IMR-90 (cell line): ENCODE data around the gene ARAP3. TPM values are rescaled to one million over a fixed set of nuclear protein-coding genes. Genes with fewer than 3 reads are reported as not detected.

Experiments
- ATAC-seq: fragments of 200-7000 bp; cut with Tn5 transposase; 2 replicates; pipeline ENCODE4 v1.9.1; 2020; ENCODE audit warnings: low read depth, mild to moderate bottlenecking, moderate library complexity
- BruUV-seq: library from RNA; stranded (reverse); fragments of 400-500 nt; replicated peaks from 2 replicates; lab custom pipeline; 2021; lab: Mats Ljungman, UMichigan
- CTCF ChIA-PET: fragments of 300-600 bp; formaldehyde crosslinking; extraction: SDS; loops from one replicate; lab custom pipeline; 2021; ENCODE audit warnings: antibody characterized with exemption; lab: Yijun Ruan, JAX
- POLR2A ChIA-PET: fragments of 300-600 bp; sonication (Branson Sonifier 250); formaldehyde crosslinking; loops from one replicate; lab custom pipeline; 2022; ENCODE audit warnings: antibody characterized with exemption; ENCODE audit not compliant: unreplicated experiment; lab: Charles Lee
- DNase-seq: peaks from one replicate; pipeline ENCODE4 v3.0.0; 2013
- H2AFZ ChIP-seq: replicated peaks from 2 replicates; pipeline ENCODE3; 2013; ENCODE audit warnings: low read length, mild to moderate bottlenecking; ENCODE audit not compliant: poor library complexity
- H2AK5ac ChIP-seq: 2 replicates; pipeline ENCODE4 v1.6.1; 2013; ENCODE audit warnings: low read depth, low read length, inconsistent platforms
- H2AK9ac ChIP-seq: replicated peaks from 2 replicates; pipeline ENCODE3; 2013; ENCODE audit warnings: mild to moderate bottlenecking, low read depth, low read length, moderate library complexity; ENCODE audit not compliant: poor library complexity
- H2BK120ac ChIP-seq: 2 replicates; pipeline ENCODE4 v1.6.1; 2013; ENCODE audit warnings: low read depth, low read length, inconsistent platforms
- H2BK15ac ChIP-seq: 3 replicates; pipeline ENCODE4 v1.6.1; 2013; ENCODE audit warnings: low read depth, low read length, inconsistent platforms
- H2BK20ac ChIP-seq: 2 replicates; pipeline ENCODE4 v1.6.1; 2013; ENCODE audit warnings: low read depth, mild to moderate bottlenecking, inconsistent platforms, low read length, moderate library complexity
- H2BK5ac ChIP-seq: 2 replicates; pipeline ENCODE4 v1.6.1; 2013; ENCODE audit warnings: mild to moderate bottlenecking, low read depth, low read length, inconsistent platforms; ENCODE audit not compliant: poor library complexity, severe bottlenecking
- H3K14ac ChIP-seq: replicated peaks from 2 replicates; pipeline ENCODE4 v1.6.1; 2013; ENCODE audit warnings: low read depth, low read length, inconsistent platforms
- H3K18ac ChIP-seq: 2 replicates; pipeline ENCODE4 v1.6.1; 2013; ENCODE audit warnings: low read depth, low read length, control low read depth
- H3K23ac ChIP-seq: 2 replicates; pipeline ENCODE4 v1.6.1; 2013; ENCODE audit warnings: low read depth, low read length, inconsistent platforms
- H3K27ac ChIP-seq: 2 replicates; pipeline ENCODE4 v1.5.1; 2013; ENCODE audit warnings: mild to moderate bottlenecking, control low read depth, low read length; ENCODE audit not compliant: insufficient read depth
- H3K27me3 ChIP-seq: 2 replicates; pipeline ENCODE4 v1.6.1; 2013; ENCODE audit warnings: low read length; ENCODE audit not compliant: control insufficient read depth, insufficient read depth
- H3K36me3 ChIP-seq: 2 replicates; pipeline ENCODE4 v1.6.1; 2013; ENCODE audit warnings: low read length, mixed read lengths; ENCODE audit not compliant: control insufficient read depth, insufficient read depth
- H3K4ac ChIP-seq: 2 replicates; pipeline ENCODE4 v1.6.1; 2013; ENCODE audit warnings: low read depth, low read length, inconsistent platforms
- H3K4me1 ChIP-seq: 2 replicates; pipeline ENCODE4 v1.6.1; 2013; ENCODE audit warnings: low read length, mixed read lengths; ENCODE audit not compliant: control insufficient read depth, insufficient read depth
- H3K4me2 ChIP-seq: 2 replicates; pipeline ENCODE4 v1.6.1; 2013; ENCODE audit warnings: low read depth, mild to moderate bottlenecking, control low read depth, low read length, moderate library complexity
- H3K4me3 ChIP-seq: 2 replicates; pipeline ENCODE4 v1.5.1; 2013; ENCODE audit warnings: low read depth, mild to moderate bottlenecking, control low read depth, low read length, moderate library complexity; ENCODE audit not compliant: insufficient read depth
- H3K56ac ChIP-seq: 2 replicates; pipeline ENCODE4 v1.6.1; 2013; ENCODE audit warnings: low read length, inconsistent platforms; ENCODE audit not compliant: insufficient read depth; ENCODE audit errors: extremely low read depth
- H3K79me1 ChIP-seq, 2 experiments: 2 replicates each; pipeline ENCODE4 v1.6.1; 2013; ENCODE audit warnings: low read length in 2 of 2, inconsistent platforms in 1 of 2, low read depth in 1 of 2
- H3K9ac ChIP-seq: 2 replicates; pipeline ENCODE4 v1.6.1; 2013; ENCODE audit warnings: low read depth, low read length, control low read depth
- H3K9me1 ChIP-seq: 2 replicates; pipeline ENCODE4 v1.6.1; 2013; ENCODE audit warnings: low read length, inconsistent platforms; ENCODE audit not compliant: insufficient read depth
- H3K9me3 ChIP-seq: 2 replicates; pipeline ENCODE4 v1.6.1; 2013; ENCODE audit warnings: low read length; ENCODE audit not compliant: control insufficient read depth, insufficient read depth
- H4K20me1 ChIP-seq: 2 replicates; pipeline ENCODE4 v1.6.1; 2013; ENCODE audit warnings: low read length, inconsistent platforms; ENCODE audit not compliant: insufficient read depth
- H4K5ac ChIP-seq: 2 replicates; pipeline ENCODE4 v1.6.1; 2013; ENCODE audit warnings: mild to moderate bottlenecking, low read depth, low read length, control low read depth
- H4K8ac ChIP-seq, 2 experiments: 2 replicates each; pipeline ENCODE4 v1.6.1; 2013; ENCODE audit warnings: low read depth in 2 of 2, low read length in 2 of 2, control low read depth in 1 of 2, inconsistent platforms in 1 of 2
- H4K91ac ChIP-seq: 2 replicates; pipeline ENCODE4 v1.6.1; 2013; ENCODE audit warnings: low read depth, low read length, inconsistent platforms; ENCODE audit not compliant: insufficient read depth
- BHLHE40 ChIP-seq: fragments of 150-350 bp; IDR thresholded peaks from 2 replicates; pipeline ENCODE4 v1.6.1; 2016; ENCODE audit warnings: mild to moderate bottlenecking, low read depth, low read length
- CEBPB ChIP-seq: IDR thresholded peaks from 2 replicates; pipeline ENCODE4 v1.6.1; 2012; ENCODE audit warnings: low read depth, low read length, improper control_type of control experiment
- CHD1 ChIP-seq: IDR thresholded peaks from 2 replicates; pipeline ENCODE4 v1.6.1; 2012; ENCODE audit warnings: low read depth, low read length, improper control_type of control experiment
- FOS ChIP-seq: fragments of 150-350 bp; IDR thresholded peaks from 2 replicates; pipeline ENCODE4 v1.6.1; 2016; ENCODE audit warnings: low read depth, low read length
- MAZ ChIP-seq: IDR thresholded peaks from 2 replicates; pipeline ENCODE4 v1.6.1; 2012; ENCODE audit warnings: low read depth, mild to moderate bottlenecking, low read length, improper control_type of control experiment, moderate library complexity, borderline replicate concordance
- MXI1 ChIP-seq: IDR thresholded peaks from 2 replicates; pipeline ENCODE4 v1.6.1; 2012; ENCODE audit warnings: low read depth, mild to moderate bottlenecking, low read length, moderate library complexity, borderline replicate concordance
- POLR2A ChIP-seq: IDR thresholded peaks from 2 replicates; pipeline ENCODE4 v1.6.1; 2012; ENCODE audit warnings: mild to moderate bottlenecking, low read depth, low read length
- RAD21 ChIP-seq: IDR thresholded peaks from 2 replicates; pipeline ENCODE4 v1.6.1; 2012; ENCODE audit warnings: low read length, improper control_type of control experiment
- RCOR1 ChIP-seq: IDR thresholded peaks from 2 replicates; pipeline ENCODE4 v1.6.1; 2012; ENCODE audit warnings: mild to moderate bottlenecking, low read length, improper control_type of control experiment; ENCODE audit not compliant: insufficient replicate concordance
- RFX5 ChIP-seq: IDR thresholded peaks from 2 replicates; pipeline ENCODE4 v1.8.0; 2012; ENCODE audit warnings: low read depth, mild to moderate bottlenecking, low read length, moderate library complexity
- SMC3 ChIP-seq: fragments of 150-350 bp; IDR thresholded peaks from 2 replicates; pipeline ENCODE4 v1.6.1; 2016; ENCODE audit warnings: low read depth, mild to moderate bottlenecking, antibody characterized with exemption, low read length, moderate library complexity
- WGBS, 2 experiments: methylation state at CpG; one replicate each; pipeline versions ENCODE4 v1.1.5 to v1.1.7; 2013; ENCODE audit warnings: missing lambda C conversion rate in 2 of 2; ENCODE audit not compliant: insufficient read length in 1 of 2; ENCODE audit errors: extremely low coverage in 2 of 2; 5-methylcytosine and 5-hydroxymethylcytosine counted together
- dilution Hi-C: fragments of 300-500 bp; cut with HindIII; formaldehyde crosslinking; loops from one replicate; pipeline ENCODE4 v1.14.3; 2018; ENCODE audit warnings: low sequenced_read_pairs; ENCODE audit not compliant: unreplicated experiment
- in situ Hi-C: fragments of 300-500 bp; cut with MboI; formaldehyde crosslinking; loops from 3 replicates; pipeline ENCODE4 v1.14.3; 2019; ENCODE audit warnings: low sequenced_read_pairs, inconsistent platforms, mixed read lengths
- intact Hi-C: fragments of 100-400 bp; cut with micrococcal nuclease; formaldehyde crosslinking; loops from 2 replicates; pipeline ENCODE4 v1.10.0; 2022
- polyA plus RNA-seq, 3 experiments: library from polyadenylated mRNA; depleted of rRNA; stranded (reverse); fragments of >200 nt; gene quantifications; 2 replicates each; pipeline ENCODE4 v1.2.3, GENCODE V29; 2012; ENCODE audit warnings: low replicate concordance in 1 of 3
- total RNA-seq: library from RNA; depleted of rRNA; stranded (reverse); fragments of >200 nt; gene quantifications from 2 replicates; pipeline ENCODE4 v1.2.3, GENCODE V29; 2012
- TF ChIP-seq, protein P1 (sequence below): fragments of 150-350 bp; IDR thresholded peaks from 2 replicates; pipeline ENCODE4 v1.6.1; 2017; ENCODE audit warnings: mild to moderate bottlenecking, antibody characterized with exemption, low read length, low read depth

ARAP3 gene
- total and polyA plus RNA-seq, 2 of the 4 experiments (the other 2 are of a cell fraction), result 2.2 to 6.9 TPM

DNA sequence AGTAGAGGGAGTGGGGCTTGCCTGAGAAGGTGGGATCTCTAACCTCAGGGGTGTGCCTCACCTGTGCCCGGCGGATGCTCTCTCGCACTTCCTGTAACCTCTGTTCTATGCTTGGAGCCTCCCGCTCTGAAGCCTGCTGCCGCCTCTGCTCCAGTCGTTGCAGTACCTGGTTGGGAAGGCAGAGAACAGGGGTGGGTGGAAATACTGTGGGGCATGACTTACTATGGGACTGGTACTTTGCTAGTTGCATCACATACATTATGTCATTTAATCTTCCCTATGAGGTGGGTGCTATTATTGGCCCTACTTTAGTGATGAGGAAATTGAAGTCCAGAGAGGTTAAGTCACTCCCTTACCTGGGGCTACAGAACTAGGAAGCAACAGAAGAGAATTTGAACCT lies 36.0 kb downstream of the ARAP3 start:
- Histone ChIP-seq H3K4me1 (peaks cover 3% of the 10 kb centered on the region; the same call in 1 of the 2 replicates), H3K9ac (no peak overlapping the region), H4K20me1 (peaks cover 3% of the 10 kb centered on the region; the same call in 1 of the 2 replicates), H2AFZ (no peak overlapping the region), H3K27ac (no peak overlapping the region), H3K56ac (no peak overlapping the region), H3K27me3 (no peaks in the 10 kb centered on the region), H2AK5ac (no peak overlapping the region), H2BK5ac (no peak overlapping the region), H3K9me3 (no peaks in the 10 kb centered on the region), H4K5ac (no peak overlapping the region), H3K36me3 (peaks cover 48% of the 10 kb centered on the region), H4K91ac (no peak overlapping the region), H3K4me2 (no peak overlapping the region), H2BK15ac (no peak overlapping the region), H3K23ac (no peak overlapping the region), H2BK120ac (no peak overlapping the region), H3K14ac (no peak overlapping the region), H2BK20ac (no peak overlapping the region), H4K8ac (no peak overlapping the region), H3K79me1 (peaks cover 9 to 20% of the 10 kb centered on the region in 2 experiments), H2AK9ac (no peak overlapping the region), H3K9me1 (peaks cover 3% of the 10 kb centered on the region; the same call in 1 of the 2 replicates), H3K4ac (no peak overlapping the region), H3K4me3 (no peak overlapping the region), H3K18ac (no peak overlapping the region)
- intact Hi-C loops, result no loop called here
- WGBS, 2 experiments, result 90% methylated on average over 2 of the region's 6 CpGs; no CpG with 5 or more reads in 1 of the 2 experiments
- dilution Hi-C loops, result no loop called here
- DNase-seq (no peak), ATAC-seq (no peak)
- no TSS peak for BruUV-seq
- CTCF ChIA-PET, result no interaction called here
- in situ Hi-C loops, result no loop called here
- TF ChIP-seq RFX5, result no peak
- no peak for TF ChIP-seq RCOR1
- TF ChIP-seq FOS, result no peak
- no peak for TF ChIP-seq MXI1
- TF ChIP-seq MAZ, result no peak
- TF ChIP-seq CHD1, result no peak
- TF ChIP-seq, protein P1, sequence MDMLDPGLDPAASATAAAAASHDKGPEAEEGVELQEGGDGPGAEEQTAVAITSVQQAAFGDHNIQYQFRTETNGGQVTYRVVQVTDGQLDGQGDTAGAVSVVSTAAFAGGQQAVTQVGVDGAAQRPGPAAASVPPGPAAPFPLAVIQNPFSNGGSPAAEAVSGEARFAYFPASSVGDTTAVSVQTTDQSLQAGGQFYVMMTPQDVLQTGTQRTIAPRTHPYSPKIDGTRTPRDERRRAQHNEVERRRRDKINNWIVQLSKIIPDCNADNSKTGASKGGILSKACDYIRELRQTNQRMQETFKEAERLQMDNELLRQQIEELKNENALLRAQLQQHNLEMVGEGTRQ, result no peak
- TF ChIP-seq SMC3, result no peak
- no peak for TF ChIP-seq CEBPB
- no peak for TF ChIP-seq RAD21
- TF ChIP-seq BHLHE40, result no peak
- TF ChIP-seq POLR2A, result no peak
- POLR2A ChIA-PET, result no interaction called here
